PC-9 (cell line): Measurements from ENCODE around the gene CFAP73. TPM values are rescaled to one million over a fixed set of nuclear protein-coding genes. Genes with fewer than 3 reads are reported as not detected.

Source experiments
- BruUV-seq: library from RNA; stranded (reverse); fragments of 400-500 nt; replicated peaks from 2 replicates; lab custom pipeline; 2021; lab: Mats Ljungman, UMichigan
- CTCF ChIA-PET: fragments of 300-600 bp; sonication (Branson Sonifier 250); formaldehyde crosslinking; loops from one replicate; lab custom pipeline; 2022; ENCODE audit warnings: antibody characterized with exemption; lab: Charles Lee
- POLR2A ChIA-PET: fragments of 300-600 bp; sonication (Branson Sonifier 250); formaldehyde crosslinking; loops from one replicate; lab custom pipeline; 2022; ENCODE audit warnings: antibody characterized with exemption; ENCODE audit not compliant: unreplicated experiment; lab: Charles Lee
- DNase-seq, 2 experiments: peaks; one replicate each; pipeline versions ENCODE4 v3.0.0 to v3.0.0-alpha.2; 2015 to 2022; ENCODE audit warnings: mixed read lengths in 1 of 2
- H2AFZ ChIP-seq: fragments of 200-600 bp; sonication (generic); 2 replicates; pipeline ENCODE4 v1.8.1; 2017; ENCODE audit warnings: antibody characterized with exemption
- H3F3A ChIP-seq: fragments of 200-600 bp; sonication (generic); 2 replicates; pipeline ENCODE4 v1.8.1; 2017; ENCODE audit warnings: antibody characterized with exemption, mild to moderate bottlenecking, low read depth; ENCODE audit not compliant: insufficient read depth
- H3K27ac ChIP-seq: fragments of 200-600 bp; sonication (generic); 2 replicates; pipeline ENCODE4 v1.6.1; 2016; ENCODE audit warnings: mixed run types
- H3K27me3 ChIP-seq: fragments of 200-600 bp; sonication (generic); 2 replicates; pipeline ENCODE4 v1.6.1; 2016; ENCODE audit warnings: low read depth, mixed run types; ENCODE audit not compliant: insufficient read depth
- H3K36me3 ChIP-seq: fragments of 200-600 bp; sonication (generic); 2 replicates; pipeline ENCODE4 v1.6.1; 2016; ENCODE audit warnings: low read depth, mixed run types
- H3K4me1 ChIP-seq: fragments of 200-600 bp; sonication (generic); replicated peaks from 2 replicates; pipeline ENCODE4 v1.6.1; 2016; ENCODE audit warnings: mixed run types; ENCODE audit not compliant: insufficient read depth
- H3K4me2 ChIP-seq: fragments of 200-600 bp; sonication (generic); 2 replicates; pipeline ENCODE4 v1.6.1; 2017; ENCODE audit warnings: mixed run types
- H3K4me3 ChIP-seq: fragments of 200-600 bp; sonication (generic); 2 replicates; pipeline ENCODE4 v1.6.1; 2016; ENCODE audit warnings: mixed run types
- H3K79me2 ChIP-seq: fragments of 200-600 bp; sonication (generic); 2 replicates; pipeline ENCODE4 v1.6.1; 2017; ENCODE audit warnings: low read depth, mixed run types
- H3K9me2 ChIP-seq: fragments of 200-600 bp; sonication (generic); 2 replicates; pipeline ENCODE4 v1.8.1; 2017; ENCODE audit warnings: mild to moderate bottlenecking; ENCODE audit not compliant: insufficient read depth
- H3K9me3 ChIP-seq: fragments of 200-600 bp; sonication (generic); 2 replicates; pipeline ENCODE4 v1.8.1; 2016; ENCODE audit warnings: low read depth; ENCODE audit not compliant: insufficient read depth
- H4K20me1 ChIP-seq: fragments of 200-600 bp; sonication (generic); 2 replicates; pipeline ENCODE4 v1.8.1; 2017; ENCODE audit not compliant: insufficient read depth
- CTCF ChIP-seq: fragments of 200-600 bp; sonication (generic); conservative IDR thresholded peaks from 2 replicates; pipeline ENCODE4 v1.6.1; 2017; ENCODE audit warnings: mixed run types, antibody characterized with exemption, mild to moderate bottlenecking, moderate library complexity
- EZH2 ChIP-seq: fragments of 200-600 bp; sonication (generic); IDR thresholded peaks from 2 replicates; pipeline ENCODE4 v1.8.0; 2017; ENCODE audit warnings: antibody characterized with exemption, low read depth
- intact Hi-C: fragments of 100-400 bp; cut with micrococcal nuclease; formaldehyde crosslinking; loops from one replicate; pipeline ENCODE4 v1.10.0; 2022; ENCODE audit not compliant: unreplicated experiment
- total RNA-seq: library from RNA; stranded (reverse); gene quantifications from 2 replicates; pipeline ENCODE4 v1.2.3, GENCODE V29; 2021

The CFAP73 gene
- total RNA-seq, 1 experiment from 2014 or later = 1.9 TPM

GRCh38 chr12:113152196-113152834, 2.8 kb downstream of the CFAP73 start:
- Histone ChIP-seq H3K79me2 (no peaks in the 10 kb centered on the region), H3K4me1 (peaks cover 18% of the 10 kb centered on the region; the same call in 1 of the 2 replicates), H3K9me2 (no peaks in the 10 kb centered on the region), H3K27me3 (no peaks in the 10 kb centered on the region), H3K27ac (no peak overlapping the region), H3F3A (peaks cover 14% of the 10 kb centered on the region; the same call in 1 of the 2 replicates), H3K36me3 (no peaks in the 10 kb centered on the region), H3K4me3 (peak overlapping the region; percentile 61; the same call in 1 of the 2 replicates), H3K9me3 (no peaks in the 10 kb centered on the region), H4K20me1 (no peaks in the 10 kb centered on the region), H2AFZ (peak overlapping the region; percentile 88; the same call in 1 of the 2 replicates), H3K4me2 (peak overlapping the region; percentile 81)
- intact Hi-C loops = loop anchor here (2.0 to 10.0 kb wide), 2 partner anchors 18 to 248 kb away; partner anchors contain the start of genes OAS1 and RASAL1
- TF ChIP-seq EZH2 = no peak
- no peak for TF ChIP-seq CTCF
- no TSS peak for BruUV-seq
- POLR2A ChIA-PET = interaction anchor here (0.6 kb wide), 2 partner anchors 358 to 1567 kb away, joined by 6 to 14 read pairs; no protein-coding TSS in a partner anchor
- DNase-seq = no peak
- CTCF ChIA-PET = interaction anchor here (0.5 to 2.9 kb wide), 4 partner anchors 17 to 172 kb away, joined by 3 to 21 read pairs (median 6); partner anchors contain the start of gene RASAL1

DNA sequence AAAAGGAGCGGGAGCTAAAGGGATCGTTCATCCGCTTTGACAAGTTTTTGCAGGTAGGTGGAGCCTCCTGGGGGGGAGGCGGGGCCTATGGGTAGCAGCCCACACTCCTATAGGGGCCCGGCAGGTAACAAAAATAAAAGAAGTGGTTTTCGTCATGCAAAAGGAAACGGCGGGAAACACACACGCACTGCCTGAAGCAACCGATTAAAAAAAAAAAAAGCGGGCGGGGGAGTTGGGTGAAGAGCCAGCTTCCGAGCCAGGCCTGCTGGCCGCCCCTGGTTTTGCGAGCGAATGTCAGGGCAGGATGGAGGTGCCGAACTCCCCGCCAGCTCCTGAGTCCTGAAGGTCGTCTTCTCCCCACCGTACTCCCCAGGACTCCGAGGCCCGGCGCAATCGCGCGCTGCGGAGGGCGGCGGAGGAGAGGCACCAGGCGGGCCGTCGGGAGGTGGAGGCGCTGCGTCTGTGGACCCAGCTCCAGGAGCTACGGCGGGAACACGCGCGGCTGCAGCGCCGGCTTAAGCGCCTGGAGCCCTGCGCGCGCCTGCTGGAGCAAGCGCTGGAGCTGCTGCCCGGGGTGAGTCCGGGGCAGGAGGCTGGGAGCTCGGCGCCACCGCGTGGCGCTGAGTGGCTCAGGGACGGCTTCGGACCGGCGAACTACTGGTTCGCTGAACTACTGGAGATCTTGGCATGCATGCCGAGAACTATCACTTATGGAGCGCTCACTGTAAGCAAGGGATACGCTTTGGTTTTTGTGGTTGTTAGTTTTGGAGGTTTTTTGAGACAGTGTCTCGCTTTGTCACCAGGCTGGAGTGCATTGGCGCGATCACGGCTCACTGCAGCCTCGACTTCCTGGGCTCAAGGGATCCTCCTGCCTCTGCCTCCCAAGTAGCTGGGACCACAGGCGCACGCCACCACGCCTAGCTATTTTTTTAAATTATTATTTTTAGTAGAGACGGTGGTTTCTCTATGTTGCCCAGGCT, 3.6 kb downstream of the CFAP73 start:
- peak; percentile 67 to 81 for DNase-seq
- no peaks in the 10 kb centered on the region for H3K36me3 ChIP-seq
- no peaks in the 10 kb centered on the region for H3K9me2 ChIP-seq
- ChIA-PET POLR2A (interaction anchor here (0.6 to 0.7 kb wide), 4 partner anchors 55 to 1567 kb away, joined by 3 to 14 read pairs (median 6); no protein-coding TSS in a partner anchor), CTCF (interaction anchor here (0.5 to 2.9 kb wide), 10 partner anchors 11 to 380 kb away, joined by 3 to 21 read pairs (median 4); partner anchors contain the start of gene RASAL1)
- H4K20me1 ChIP-seq = no peaks in the 10 kb centered on the region
- H3K4me3 ChIP-seq = peak overlapping the region; percentile 61
- H3K79me2 ChIP-seq = no peaks in the 10 kb centered on the region
- H3K4me1 ChIP-seq = peaks cover 18% of the 10 kb centered on the region; the same call in 1 of the 2 replicates
- H2AFZ ChIP-seq = peak overlapping the region; percentile 88
- no TSS peak for BruUV-seq
- TF ChIP-seq EZH2 (no peak), CTCF (peak; percentile 56)
- H3K27ac ChIP-seq = no peak overlapping the region
- no peaks in the 10 kb centered on the region for H3K27me3 ChIP-seq
- intact Hi-C loops = loop anchor here (1.0 to 10.0 kb wide), 5 partner anchors 18 to 248 kb away; partner anchors contain the start of genes OAS1 and RASAL1
- peak overlapping the region; percentile 81 for H3K4me2 ChIP-seq
- H3F3A ChIP-seq = peaks cover 19% of the 10 kb centered on the region; the same call in 1 of the 2 replicates
- no peaks in the 10 kb centered on the region for H3K9me3 ChIP-seq
